NCI-H460 (cell line): ENCODE results near the gene PGF. TPM values are rescaled to one million over a fixed set of nuclear protein-coding genes. Genes with fewer than 3 reads are reported as not detected.
A peak's percentile ranks its signal among the peaks of the same experiment; 100 is the strongest.
"Not testable (repeated sequence)": the region's sequence is repeated elsewhere in the genome, so short reads cannot be mapped to it uniquely, and the experiment has no call there.

Experiments used
- DNase-seq: peaks from one replicate; pipeline ENCODE4 v3.0.0-alpha.2; 2016; ENCODE audit warnings: low read depth; ENCODE audit errors: extremely low read depth
- polyA plus RNA-seq: library from polyadenylated mRNA; depleted of rRNA; stranded (reverse); fragments of >200 nt; gene quantifications from 2 replicates; pipeline ENCODE4 v1.2.3, GENCODE V29; 2014; cell fraction: nucleus; rRNA removed
- total RNA-seq: library from RNA; depleted of rRNA; stranded (reverse); fragments of >200 nt; shearing (Covaris generic); gene quantifications from 2 replicates; pipeline ENCODE4 v1.2.3, GENCODE V29; 2014; rRNA removed

The PGF gene
- 0.37 and 0.92 TPM in 2 replicates for total RNA-seq
- polyA plus RNA-seq: 0.76 and 2.2 TPM in 2 replicates

- peak; percentile 47 for DNase-seq
Measured at GRCh38 chr14:74955229-74956026, at the start of gene PGF. TSS of gene PGF (minus strand) at chr14:74955597. CDS start at chr14:74955242, 355 bp downstream.

- no peak for DNase-seq
Measured at GRCh38 chr14:75003250-75004027, 48.0 kb upstream of the PGF start.

- DNase-seq: peak; percentile 93
Measured at GRCh38 chr14:75002392-75003249, 47.2 kb upstream of the PGF start, which contains the start of gene EIF2B2. TSS of gene EIF2B2 (plus strand) at chr14:75002921. CDS start at chr14:75002991, 70 bp downstream.

- DNase-seq: no peak
Measured at GRCh38 chr14:75001899-75002298, 46.5 kb upstream of the PGF start.

GRCh38 chr14:75001261-75001660, 45.9 kb upstream of the PGF start:
- no peak for DNase-seq

- DNase-seq: not testable (repeated sequence)
Measured at GRCh38 chr14:74995781-74996180, 40.4 kb upstream of the PGF start.

GRCh38 chr14:74994182-74994581, 38.8 kb upstream of the PGF start:
- DNase-seq: not testable (repeated sequence)

- no peak for DNase-seq
Measured at GRCh38 chr14:74988993-74989392, 33.6 kb upstream of the PGF start.

- no peak for DNase-seq
Measured at GRCh38 chr14:74988131-74988530, 32.7 kb upstream of the PGF start.

- DNase-seq: no peak
Measured at GRCh38 chr14:74985806-74986205, 30.4 kb upstream of the PGF start.

- DNase-seq: no peak
Measured at GRCh38 chr14:74985028-74985310, 29.6 kb upstream of the PGF start.

- no peak for DNase-seq
Measured at GRCh38 chr14:74984236-74985027, 29.0 kb upstream of the PGF start.

- DNase-seq: no peak
Measured at GRCh38 chr14:74983343-74983742, 27.9 kb upstream of the PGF start.

- no peak for DNase-seq
Measured at GRCh38 chr14:74982661-74983060, 27.3 kb upstream of the PGF start.

GRCh38 chr14:74981833-74982232, 26.4 kb upstream of the PGF start:
- DNase-seq: no peak

- no peak for DNase-seq
Measured at GRCh38 chr14:74981462-74981782, 26.0 kb upstream of the PGF start.

GRCh38 chr14:74980731-74981461, 25.5 kb upstream of the PGF start:
- no peak for DNase-seq

GRCh38 chr14:74980398-74980730, 25.0 kb upstream of the PGF start:
- no peak for DNase-seq
